HepG2 (cell line): ENCODE measurements around the gene CNR1. TPM values are rescaled to one million over a fixed set of nuclear protein-coding genes. Genes with fewer than 3 reads are reported as not detected.
A peak's percentile ranks its signal among the peaks of the same experiment; 100 is the strongest.

Source experiments
- ATAC-seq: fragments of 200-7000 bp; cut with Tn5 transposase; 3 replicates; pipeline ENCODE4 v1.9.1; 2020; ENCODE audit warnings: mild to moderate bottlenecking, moderate library complexity
- BruUV-seq: library from RNA; stranded (reverse); fragments of 400-500 nt; replicated peaks from 2 replicates; lab custom pipeline; 2021; lab: Mats Ljungman, UMichigan
- CTCF ChIA-PET: fragments of 300-600 bp; formaldehyde crosslinking; extraction: SDS; loops from one replicate; lab custom pipeline; 2021; ENCODE audit warnings: low total read pairs, inconsistent platforms, low intra/inter-chr PET ratio; lab: Yijun Ruan, JAX
- POLR2A ChIA-PET: fragments of 350-600 bp; sonication (Branson Sonifier 250); formaldehyde crosslinking; loops from one replicate; lab custom pipeline; 2020; ENCODE audit warnings: antibody characterized with exemption, inconsistent platforms; lab: Yijun Ruan, JAX
- DNase-seq: peaks from one replicate; pipeline ENCODE4 v3.0.0-alpha.2; 2015; ENCODE audit warnings: low spot score
- FAIRE-seq: peaks from 3 replicates; lab custom pipeline; 2011; peaks lifted over from hg19 to GRCh38; lab: Jason Lieb, UNC
- H2AFZ ChIP-seq: one replicate; pipeline ENCODE4 v1.6.1; 2011; ENCODE audit warnings: low read length, inconsistent platforms
- H3K27ac ChIP-seq: fragments of 300-600 bp; 3 replicates; pipeline ENCODE4 v1.8.0; 2011; ENCODE audit warnings: mixed run types, mild to moderate bottlenecking, mixed read lengths, low read length, inconsistent platforms; ENCODE audit not compliant: insufficient read depth; ENCODE audit errors: extremely low read length
- H3K27me3 ChIP-seq, 2 experiments: fragments of 200-600 bp in 1 of 2; 2 replicates in 1 of 2; 3 replicates in 1 of 2; pipeline versions ENCODE4 v1.6.0 to v1.8.0; 2011; ENCODE audit warnings: low read length in 2 of 2, mild to moderate bottlenecking in 2 of 2, moderate library complexity in 2 of 2, inconsistent platforms in 1 of 2; ENCODE audit not compliant: insufficient read depth in 2 of 2, control insufficient read depth in 1 of 2
- H3K36me3 ChIP-seq, 2 experiments: fragments of 200-600 bp in 1 of 2; replicated peaks in 1 of 2; 2 replicates in 1 of 2; 3 replicates in 1 of 2; pipeline versions ENCODE4 v1.5.1 to v1.8.0; 2011; ENCODE audit warnings: low read length in 2 of 2, inconsistent platforms in 1 of 2; ENCODE audit not compliant: insufficient read depth in 2 of 2, control insufficient read depth in 1 of 2
- H3K4me1 ChIP-seq: 2 replicates; pipeline ENCODE4 v1.5.1; 2012; ENCODE audit warnings: low read length, inconsistent platforms; ENCODE audit not compliant: insufficient read depth
- H3K4me2 ChIP-seq: 2 replicates; pipeline ENCODE4 v1.6.0; 2011; ENCODE audit warnings: low read depth, low read length, inconsistent platforms
- H3K4me3 ChIP-seq, 3 experiments: fragments of 200-600 bp in 1 of 3; sonication (generic), shearing (Covaris generic) in 1 of 3; replicated peaks in 1 of 3; 2 replicates each; pipeline ENCODE4 v1.5.1; 2011 to 2016; ENCODE audit warnings: low read length in 3 of 3, inconsistent platforms in 2 of 3, low read depth in 2 of 3, mild to moderate bottlenecking in 2 of 3, control low read depth in 1 of 3, mixed read lengths in 1 of 3; ENCODE audit not compliant: insufficient read depth in 1 of 3
- H3K79me2 ChIP-seq: one replicate; pipeline ENCODE4 v1.6.1; 2011; ENCODE audit warnings: low read length, inconsistent platforms; ENCODE audit not compliant: insufficient read depth
- H3K9ac ChIP-seq: 2 replicates; pipeline ENCODE4 v1.6.0; 2011; ENCODE audit warnings: mild to moderate bottlenecking, low read depth, low read length, inconsistent platforms; ENCODE audit not compliant: insufficient read depth
- H3K9me3 ChIP-seq: 2 replicates; pipeline ENCODE4 v1.5.1; 2012; ENCODE audit warnings: mild to moderate bottlenecking, low read length
- H4K20me1 ChIP-seq: 2 replicates; pipeline ENCODE4 v1.6.0; 2011; ENCODE audit warnings: inconsistent platforms, mild to moderate bottlenecking, low read length, moderate library complexity; ENCODE audit not compliant: insufficient read depth
- SIN3A ChIP-seq: IDR thresholded peaks from 2 replicates; pipeline ENCODE4 v1.6.1; 2011; ENCODE audit warnings: low read depth, mild to moderate bottlenecking, control low read depth, low read length, borderline replicate concordance
- ZNF251 ChIP-seq: sonication (generic); formaldehyde crosslinking; IDR thresholded peaks from 2 replicates; pipeline ENCODE4 v1.9.0; 2021; ENCODE audit warnings: mild to moderate bottlenecking, missing genetic modification reagents
- WGBS: methylation state at CpG from one replicate; pipeline ENCODE4 v1.1.6; 2017; ENCODE audit warnings: low lambda C conversion rate; 5-methylcytosine and 5-hydroxymethylcytosine counted together
- in situ Hi-C: cut with HindIII; loops from 2 replicates; pipeline ENCODE4 v1.10.0; 2017; ENCODE audit warnings: low pct_unique_long_range_greater_than_20kb; ENCODE audit not compliant: extremely low pct_ligation_motif_present
- intact Hi-C: fragments of 100-400 bp; cut with micrococcal nuclease; formaldehyde crosslinking; loops from one replicate; pipeline ENCODE4 v1.10.0; 2022; ENCODE audit not compliant: unreplicated experiment
- polyA plus RNA-seq, 8 experiments: library from polyadenylated mRNA; depleted of rRNA in 3 of 8; stranded (reverse) in 7 of 8; unstranded in 1 of 8; fragments of >200 nt; fragmentation: Illumina TruSeq in 4 of 8; extraction: Trizol in 4 of 8; gene quantifications; 2 replicates each; pipeline versions ENCODE4 v1.2.1 to v1.2.3, GENCODE V29; 2011 to 2016; ENCODE audit warnings: low read depth in 4 of 8, missing spikeins in 1 of 8, mixed read lengths in 1 of 8; ENCODE audit not compliant: insufficient read depth in 1 of 8
- total RNA-seq, 5 experiments: library from RNA; depleted of rRNA; stranded (reverse); fragments of >200 nt; fragmentation: Illumina TruSeq; extraction: Trizol; gene quantifications; 2 replicates each; pipeline ENCODE4 v1.2.3, GENCODE V29; 2016; ENCODE audit warnings: low read depth in 1 of 5
- TF ChIP-seq, protein P1 (sequence below): fragments of 450-650 bp; IDR thresholded peaks from 2 replicates; pipeline ENCODE4 v1.6.1; 2016

CNR1 gene
- total and polyA plus RNA-seq, 2 of the 13 experiments (the other 11 are each of a cell fraction or from before 2014, with no cell fraction given): not detected

DNA sequence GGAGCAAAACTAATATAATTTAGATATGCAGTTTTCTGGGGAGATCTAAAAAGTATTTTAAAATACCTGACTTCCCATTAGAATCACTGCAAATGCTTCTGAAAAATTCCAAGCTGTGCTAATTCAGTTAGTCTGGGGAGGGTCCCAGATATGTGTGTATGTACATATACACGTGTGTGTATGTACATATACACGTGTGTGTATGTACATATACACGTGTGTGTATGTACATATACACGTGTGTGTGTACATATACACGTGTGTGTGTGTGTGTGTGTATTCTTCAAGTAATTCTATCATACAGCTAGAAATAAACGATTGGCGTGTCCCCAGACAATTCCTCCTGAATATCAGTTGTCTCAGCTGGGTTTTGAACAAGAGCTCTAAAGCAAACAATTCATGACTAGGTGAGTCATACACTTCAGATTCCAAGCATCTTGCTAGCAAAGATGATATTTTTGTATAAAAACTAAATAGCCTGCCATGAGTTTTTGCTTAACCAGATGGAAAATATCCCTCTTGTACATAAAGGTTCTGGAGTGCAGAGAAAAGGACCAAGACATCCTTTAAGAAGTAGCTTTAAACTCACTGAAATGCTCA lies 60.3 kb downstream of the CNR1 start:
- no peaks in the 10 kb centered on the region for H4K20me1 ChIP-seq
- H3K4me1 ChIP-seq: no peaks in the 10 kb centered on the region
- H3K27ac ChIP-seq: no peak overlapping the region
- no peaks in the 10 kb centered on the region for H3K36me3 ChIP-seq
- H3K4me3 ChIP-seq: no peak overlapping the region
- H3K9me3 ChIP-seq: no peaks in the 10 kb centered on the region
- CTCF ChIA-PET: no interaction called here
- POLR2A ChIA-PET: no interaction called here
- in situ Hi-C loops (no loop called here), intact Hi-C loops (no loop called here)
- no peak for TF ChIP-seq ZNF251
- TF ChIP-seq, protein P1, sequence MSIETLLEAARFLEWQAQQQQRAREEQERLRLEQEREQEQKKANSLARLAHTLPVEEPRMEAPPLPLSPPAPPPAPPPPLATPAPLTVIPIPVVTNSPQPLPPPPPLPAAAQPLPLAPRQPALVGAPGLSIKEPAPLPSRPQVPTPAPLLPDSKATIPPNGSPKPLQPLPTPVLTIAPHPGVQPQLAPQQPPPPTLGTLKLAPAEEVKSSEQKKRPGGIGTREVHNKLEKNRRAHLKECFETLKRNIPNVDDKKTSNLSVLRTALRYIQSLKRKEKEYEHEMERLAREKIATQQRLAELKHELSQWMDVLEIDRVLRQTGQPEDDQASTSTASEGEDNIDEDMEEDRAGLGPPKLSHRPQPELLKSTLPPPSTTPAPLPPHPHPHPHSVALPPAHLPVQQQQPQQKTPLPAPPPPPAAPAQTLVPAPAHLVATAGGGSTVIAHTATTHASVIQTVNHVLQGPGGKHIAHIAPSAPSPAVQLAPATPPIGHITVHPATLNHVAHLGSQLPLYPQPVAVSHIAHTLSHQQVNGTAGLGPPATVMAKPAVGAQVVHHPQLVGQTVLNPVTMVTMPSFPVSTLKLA: peak; percentile 100
- no peak for TF ChIP-seq SIN3A
- H3K79me2 ChIP-seq: no peaks in the 10 kb centered on the region
- no peak for DNase-seq
- H3K27me3 ChIP-seq: no peaks in the 10 kb centered on the region; a peak in 1 of 5 replicates
- H3K4me2 ChIP-seq: no peak overlapping the region
- FAIRE-seq: no peak
- no peak for ATAC-seq
- H2AFZ ChIP-seq: no peak overlapping the region
- no peak overlapping the region for H3K9ac ChIP-seq
- BruUV-seq: no TSS peak
- under 1% methylated on average over 7 of the region's 7 CpGs for WGBS

Other genes starting within 250 kb of the CNR1 start
- gene SPACA1, start 118.5 kb downstream of the CNR1 start, total RNA-seq (2016; rRNA removed; fragmentation: Illumina TruSeq; extraction: Trizol): not detected in 2 replicates
- gene SPACA1, start 118.5 kb downstream of the CNR1 start, polyA plus RNA-seq (2011; rRNA removed): 0.07 TPM in 1 of 2 replicates, not detected in the other